IPS-NIHi7 (cell line): ENCODE results near the gene NINJ1.
"Not testable (repeated sequence)": the region's sequence is repeated elsewhere in the genome, so short reads cannot be mapped to it uniquely, and the experiment has no call there.

Experiments
- DNase-seq: peaks from one replicate; pipeline ENCODE4 v3.0.0; 2012; ENCODE audit warnings: mixed read lengths; ENCODE audit errors: extremely low spot score

NINJ1 gene

DNA sequence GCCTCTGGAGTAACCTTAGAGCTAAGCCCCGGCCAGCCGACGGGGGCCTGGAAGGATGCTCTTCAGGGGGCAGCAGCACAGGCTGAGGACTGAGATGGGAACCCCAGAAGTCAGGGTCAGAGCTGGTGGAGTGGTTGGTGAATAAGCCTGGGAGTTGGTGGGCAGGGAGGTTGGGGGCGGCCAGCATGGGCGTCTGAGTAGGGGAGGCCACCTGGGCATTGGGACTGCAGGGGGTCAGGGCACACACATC lies 14.4 kb downstream of the NINJ1 start:
- no peak for DNase-seq

DNA sequence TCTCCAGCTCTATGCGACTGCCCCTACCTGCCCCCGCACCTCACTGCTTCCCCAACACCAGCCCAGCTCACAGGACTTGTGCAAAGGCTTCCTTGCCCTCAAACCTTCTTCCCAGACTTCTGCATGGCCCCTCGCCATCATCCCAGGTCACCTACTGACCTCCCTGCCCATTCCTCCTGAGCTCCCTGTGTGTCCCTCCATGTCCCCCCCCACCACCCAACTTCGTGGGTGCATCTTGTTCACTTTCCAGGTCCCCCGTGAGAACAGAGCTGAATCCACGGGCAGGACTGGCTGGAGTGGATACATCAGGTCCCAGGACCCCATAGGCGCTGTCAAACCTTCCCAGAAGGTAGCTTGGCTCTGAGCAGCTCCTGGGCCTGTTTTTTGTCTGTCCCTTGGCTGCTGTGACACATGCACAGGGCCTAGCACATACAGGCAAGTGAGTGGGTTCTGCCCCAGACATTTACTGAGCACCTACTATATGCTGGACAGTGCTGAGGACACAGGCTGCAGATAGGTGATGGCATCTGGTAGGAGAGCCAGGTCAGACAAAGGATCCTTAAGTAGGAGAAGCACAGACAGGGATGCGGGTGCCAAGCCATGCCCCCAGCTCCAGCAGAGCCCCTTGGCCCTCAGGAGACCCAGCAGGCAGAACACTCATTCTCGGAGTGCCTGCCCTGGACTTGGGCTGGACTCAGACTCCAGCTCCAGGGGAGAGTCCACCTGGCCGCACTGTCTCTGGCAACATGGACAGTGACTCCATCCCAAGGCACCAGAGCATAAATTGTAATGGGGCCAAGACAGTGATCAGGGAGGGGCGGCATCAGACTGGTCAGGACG lies 15.0 kb downstream of the NINJ1 start:
- no peak for DNase-seq

DNA sequence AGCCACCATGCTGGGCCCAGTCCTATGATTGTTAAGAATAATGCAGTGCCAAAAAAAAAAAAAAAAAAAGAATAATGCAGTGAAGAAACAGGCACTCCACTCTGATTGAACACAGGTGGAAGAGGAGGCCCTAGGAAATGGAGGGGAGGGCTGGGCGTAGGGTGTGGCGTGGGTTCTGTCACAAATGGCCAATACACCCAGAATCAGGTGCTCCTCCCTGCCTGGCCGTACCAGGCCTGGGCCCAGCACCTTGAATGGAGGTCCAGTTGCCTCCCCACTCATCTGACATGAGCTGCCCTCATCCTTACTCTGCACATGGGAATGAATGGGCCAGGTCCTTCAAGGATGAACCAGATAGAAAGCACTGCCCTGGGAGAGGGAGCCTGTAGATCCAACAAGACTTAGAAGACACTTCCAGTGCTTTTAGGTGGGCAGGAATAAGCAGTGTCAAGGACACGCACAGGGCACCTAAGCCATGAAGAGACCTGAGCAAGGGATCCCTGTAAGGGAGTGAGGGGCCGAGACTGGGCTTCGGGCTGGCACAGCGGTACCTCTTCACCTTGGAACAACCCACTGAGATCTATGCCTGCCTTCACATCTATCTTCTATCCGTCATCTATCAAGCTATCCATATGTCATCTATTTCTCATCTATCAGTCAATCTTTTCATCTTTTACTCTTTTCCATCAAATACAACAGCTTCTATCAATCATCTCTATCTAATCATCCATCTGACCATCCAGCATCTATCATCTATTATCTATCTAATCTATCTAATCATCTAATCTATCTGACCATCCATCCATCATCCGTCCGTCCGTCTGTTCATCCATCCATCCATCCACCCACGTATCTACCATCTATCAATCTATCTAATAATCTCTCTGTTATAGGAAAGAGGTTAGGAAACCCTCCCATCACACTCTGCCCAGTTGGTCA lies 15.9 kb downstream of the NINJ1 start:
- no peak for DNase-seq

DNA sequence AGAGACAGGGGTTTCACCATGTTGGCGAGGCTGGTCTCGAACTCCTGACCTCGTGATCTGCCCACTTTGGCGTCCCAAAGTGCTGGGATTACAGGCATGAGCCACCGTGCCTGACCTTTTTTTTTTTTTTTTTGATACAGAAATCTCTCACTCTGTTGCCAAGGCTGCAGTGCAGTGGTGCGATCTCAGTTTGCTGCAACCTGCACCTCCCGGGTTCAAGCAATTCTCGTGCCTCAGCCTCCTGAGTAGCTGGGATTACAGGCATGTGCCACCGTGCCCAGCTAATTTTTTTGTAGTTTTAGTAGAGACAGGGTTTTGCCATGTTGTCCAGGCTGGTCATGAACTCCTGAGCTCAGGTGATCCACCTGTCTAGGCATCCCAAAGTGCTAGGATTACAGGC lies 16.5 kb downstream of the NINJ1 start:
- not testable (repeated sequence) for DNase-seq

DNA sequence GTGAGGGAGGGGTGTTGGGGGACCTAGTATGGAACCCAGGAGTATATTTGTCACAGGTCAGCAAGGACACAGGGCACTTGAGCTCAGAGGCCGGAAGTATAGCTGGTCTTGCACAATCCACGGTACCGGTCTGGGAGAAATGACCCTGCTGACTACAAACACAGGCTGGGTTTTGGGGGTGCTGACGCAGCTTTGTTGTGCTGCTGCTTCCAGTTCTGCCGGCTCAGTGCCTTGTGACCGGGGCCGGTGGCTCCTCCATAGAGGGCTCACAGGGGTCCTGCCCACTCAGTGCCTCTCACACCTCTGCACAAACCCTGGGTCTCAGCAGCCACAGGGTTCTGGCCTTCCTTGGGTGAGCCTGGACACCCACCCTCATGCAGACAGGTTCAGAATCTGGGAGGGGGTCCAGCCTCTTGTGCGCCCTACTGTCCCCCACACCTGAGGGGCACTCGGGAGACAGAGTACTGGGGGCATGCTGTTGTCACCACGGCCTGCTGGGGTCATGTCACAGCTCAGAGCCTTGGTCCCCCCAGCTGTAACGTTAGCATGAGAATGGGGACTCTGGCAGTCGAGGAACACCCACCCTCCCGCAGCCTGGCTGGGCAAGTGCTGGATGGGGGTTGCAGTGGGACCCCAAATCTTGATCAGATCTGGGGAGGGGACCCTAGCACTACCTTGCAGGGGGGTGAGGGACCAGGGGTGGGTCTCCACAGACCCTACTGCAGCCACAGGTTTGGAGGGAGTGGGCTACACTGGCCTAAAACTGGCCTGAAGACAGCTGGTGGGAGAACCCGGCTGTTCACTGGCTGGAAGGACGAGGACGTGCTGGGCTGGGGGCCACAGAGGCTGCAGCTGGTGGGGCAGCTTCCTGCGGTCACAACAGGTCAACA lies 17.7 kb downstream of the NINJ1 start:
- no peak for DNase-seq

DNA sequence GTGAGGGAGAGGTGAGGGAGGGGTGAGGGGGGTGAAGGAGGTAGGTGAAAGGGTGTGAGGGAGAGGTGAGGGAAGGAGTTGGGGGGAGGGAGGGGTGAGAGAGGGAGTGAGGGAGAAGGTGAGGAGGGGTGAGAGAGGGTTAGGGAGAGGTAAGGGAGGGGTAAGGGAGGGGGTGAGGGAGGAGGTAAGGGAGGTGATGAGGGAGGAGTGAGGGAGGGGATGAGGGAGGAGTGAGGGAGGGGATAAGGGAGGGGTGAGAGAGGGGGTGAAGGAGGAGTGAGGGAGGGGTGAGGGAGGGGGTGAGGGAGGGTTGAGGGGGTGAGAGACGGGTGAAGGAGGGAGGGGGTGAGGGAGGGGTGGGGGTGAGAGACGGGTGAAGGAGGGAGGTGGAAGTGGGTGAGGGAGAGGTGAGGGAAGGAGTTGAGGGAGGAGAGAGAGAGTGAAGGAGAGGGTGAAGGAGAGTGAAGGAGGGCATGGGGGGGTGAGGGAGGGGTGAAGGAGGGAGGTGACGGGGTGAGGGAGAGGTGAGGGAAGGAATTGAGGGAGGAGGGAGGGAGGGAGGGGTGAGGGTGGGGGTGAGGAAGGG lies 18.5 kb downstream of the NINJ1 start:
- DNase-seq = no peak

DNA sequence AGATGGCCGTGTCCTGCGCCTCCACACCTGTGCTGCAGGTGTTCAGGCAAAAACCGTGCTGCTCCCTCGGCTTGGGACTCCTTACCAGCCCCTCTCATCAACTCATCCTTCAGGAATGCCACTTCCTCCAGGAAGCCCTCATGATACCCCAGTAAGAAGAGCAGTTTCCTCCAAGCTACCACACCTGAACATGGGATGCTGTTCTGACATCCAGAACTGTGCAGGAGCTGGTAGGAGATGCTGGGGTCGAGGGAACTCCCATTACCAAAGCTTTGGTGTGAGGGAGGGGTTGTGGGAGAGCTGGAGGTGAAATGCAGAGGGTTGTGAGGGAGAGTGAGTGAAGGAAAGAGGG lies 19.1 kb downstream of the NINJ1 start:
- no peak for DNase-seq

DNA sequence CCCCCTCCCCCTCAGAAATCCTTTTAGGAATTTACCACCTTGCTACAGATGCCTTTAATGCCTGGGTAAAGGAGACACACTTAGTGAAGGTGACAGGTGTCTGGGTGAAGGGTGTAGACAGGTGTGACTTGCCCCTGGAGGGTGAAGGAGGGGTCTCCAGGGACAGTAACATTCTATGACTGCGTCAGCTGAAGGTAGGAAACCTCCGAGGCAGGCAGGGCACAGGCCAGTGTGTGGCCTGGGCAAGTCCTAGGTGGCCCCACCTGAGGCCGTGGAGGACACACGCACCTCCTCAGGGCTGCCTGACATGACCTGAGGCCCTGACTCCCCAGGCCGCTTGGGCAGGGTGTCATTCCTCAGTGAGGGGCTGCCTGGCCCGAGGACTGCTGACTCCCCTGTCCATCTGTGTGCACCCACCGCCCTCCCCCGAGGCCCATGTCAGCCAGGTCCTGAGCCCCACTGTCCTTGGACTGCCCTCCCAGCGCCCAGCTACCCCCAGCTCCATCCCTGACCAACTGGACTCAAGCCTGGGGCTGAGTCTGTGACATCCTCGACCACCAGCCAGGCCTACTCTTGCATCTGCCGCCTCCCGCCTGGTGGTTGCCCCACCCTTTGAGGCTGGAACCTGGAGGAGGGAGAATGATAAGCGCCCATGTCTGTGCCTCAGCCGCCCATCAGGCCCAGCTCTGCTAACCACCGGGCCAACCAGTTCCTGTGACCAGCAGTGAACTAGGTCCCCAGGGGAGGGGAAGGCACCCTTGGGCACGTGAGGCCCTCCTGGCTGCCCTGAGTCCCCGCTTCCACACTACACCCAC lies 19.7 kb downstream of the NINJ1 start:
- no peak for DNase-seq

DNA sequence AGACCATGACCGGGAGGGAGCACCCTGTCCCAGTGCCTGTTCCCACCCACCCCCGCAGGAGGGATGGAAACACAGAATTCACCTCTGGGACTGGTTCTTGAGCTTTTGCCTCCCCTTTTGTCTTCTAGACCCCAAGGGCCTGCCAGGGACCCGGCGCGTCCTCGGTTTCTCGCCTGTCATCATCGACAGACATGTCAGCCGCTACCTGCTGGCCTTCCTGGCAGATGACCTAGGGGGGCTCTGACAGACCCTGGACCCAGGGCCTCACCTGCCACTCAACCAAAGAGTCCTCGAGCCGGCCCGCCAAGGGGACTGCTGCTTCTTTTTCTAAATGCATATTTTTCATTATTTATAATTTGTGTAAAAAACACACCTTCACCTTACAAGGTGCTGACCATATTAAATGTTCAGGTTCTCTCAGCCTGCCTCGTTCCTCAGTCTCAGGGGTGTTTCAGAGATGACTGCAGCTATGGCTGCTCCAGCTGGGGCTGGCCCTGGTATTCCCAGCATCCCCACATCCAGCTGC lies 21.1 kb downstream of the NINJ1 start:
- DNase-seq = no peak

DNA sequence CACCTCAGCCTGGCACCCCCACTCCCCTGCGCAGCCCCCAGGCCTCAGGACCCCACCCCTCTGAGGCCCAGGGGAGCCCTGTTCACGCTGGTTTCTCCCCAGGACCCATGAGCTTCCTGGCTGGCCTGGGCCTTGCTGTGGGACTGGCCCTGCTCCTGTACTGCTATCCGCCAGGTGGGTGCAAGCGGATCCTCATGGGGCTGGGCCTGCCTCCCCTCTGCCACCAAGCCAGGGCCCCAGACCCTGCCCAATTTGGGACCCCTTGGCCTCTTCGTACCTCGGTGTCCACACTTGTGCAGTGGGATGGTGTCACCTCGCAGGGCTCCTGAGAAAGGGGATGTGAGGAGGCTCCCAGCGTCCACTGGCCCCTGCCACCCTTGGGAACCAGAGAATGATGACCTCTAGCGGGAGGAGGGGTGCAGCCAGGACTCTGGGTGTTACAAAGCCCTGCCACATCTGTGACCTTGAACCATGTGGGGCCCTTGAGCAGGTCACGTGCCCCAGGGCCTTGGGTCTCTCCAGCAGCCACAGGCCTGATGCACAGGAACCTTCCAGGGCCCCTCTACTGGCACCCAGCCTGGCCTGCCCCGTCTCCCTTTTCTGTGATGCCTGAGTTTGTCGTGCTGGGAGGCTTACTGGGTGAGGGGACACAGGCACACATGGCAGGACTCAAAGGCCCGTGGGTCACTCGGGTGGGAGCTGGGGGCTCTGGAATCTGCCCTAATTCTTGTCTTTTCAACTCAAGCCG lies 21.8 kb downstream of the NINJ1 start:
- no peak for DNase-seq

DNA sequence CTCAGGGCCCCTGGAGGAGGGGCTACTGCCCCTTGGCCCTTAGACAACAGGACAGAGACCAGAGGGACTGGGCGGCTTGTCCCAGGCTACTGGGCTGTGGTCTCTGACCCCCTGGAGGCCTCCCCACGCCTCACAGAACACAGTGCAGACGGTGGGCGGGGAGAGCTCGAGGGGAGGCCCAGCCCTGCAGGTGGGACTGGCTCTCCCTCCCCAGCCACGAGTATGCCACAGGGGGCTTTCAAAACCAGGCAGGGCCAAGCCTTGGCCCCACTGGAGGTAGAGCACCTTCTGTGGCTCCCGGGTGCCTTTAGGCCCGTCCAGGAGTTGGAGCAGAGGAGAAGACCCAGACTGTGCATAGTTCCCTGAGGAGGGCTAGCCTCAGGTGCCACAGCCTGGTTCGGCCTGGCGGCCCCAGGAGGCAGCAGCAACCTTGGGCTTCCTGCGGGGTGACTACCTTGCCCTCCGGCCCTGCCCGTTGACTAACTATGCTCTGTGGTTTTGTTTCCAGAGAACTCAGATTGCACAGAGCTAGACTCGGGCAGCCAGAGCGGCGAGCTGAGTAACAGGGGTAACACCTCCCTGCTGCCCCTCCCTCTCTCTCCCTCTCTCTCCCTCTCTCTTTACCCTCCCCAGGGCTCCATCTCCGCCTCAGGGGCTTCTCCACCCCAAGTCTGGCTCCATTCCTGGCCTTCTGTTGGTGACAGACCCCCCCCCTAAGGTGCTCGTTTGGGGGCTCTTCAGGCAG lies 22.5 kb downstream of the NINJ1 start:
- no peak for DNase-seq

DNA sequence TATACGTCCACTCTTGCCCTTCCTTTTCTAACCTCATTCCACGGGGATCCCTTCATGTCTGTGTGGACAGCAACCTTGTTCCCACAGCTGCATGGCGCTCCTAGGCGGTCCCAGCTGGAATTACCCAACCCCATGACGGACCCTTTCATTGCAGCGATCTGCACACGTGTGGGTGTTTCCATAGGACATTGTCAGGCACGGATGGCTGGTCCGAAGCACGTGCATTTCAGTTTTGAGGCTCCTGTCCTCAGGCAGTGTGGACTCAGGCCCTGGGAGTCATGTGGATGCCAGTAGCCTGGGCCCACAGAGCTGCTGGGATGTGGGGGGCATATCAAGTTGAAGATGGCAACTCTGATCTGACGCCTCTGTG lies 23.1 kb downstream of the NINJ1 start:
- DNase-seq = no peak

DNA sequence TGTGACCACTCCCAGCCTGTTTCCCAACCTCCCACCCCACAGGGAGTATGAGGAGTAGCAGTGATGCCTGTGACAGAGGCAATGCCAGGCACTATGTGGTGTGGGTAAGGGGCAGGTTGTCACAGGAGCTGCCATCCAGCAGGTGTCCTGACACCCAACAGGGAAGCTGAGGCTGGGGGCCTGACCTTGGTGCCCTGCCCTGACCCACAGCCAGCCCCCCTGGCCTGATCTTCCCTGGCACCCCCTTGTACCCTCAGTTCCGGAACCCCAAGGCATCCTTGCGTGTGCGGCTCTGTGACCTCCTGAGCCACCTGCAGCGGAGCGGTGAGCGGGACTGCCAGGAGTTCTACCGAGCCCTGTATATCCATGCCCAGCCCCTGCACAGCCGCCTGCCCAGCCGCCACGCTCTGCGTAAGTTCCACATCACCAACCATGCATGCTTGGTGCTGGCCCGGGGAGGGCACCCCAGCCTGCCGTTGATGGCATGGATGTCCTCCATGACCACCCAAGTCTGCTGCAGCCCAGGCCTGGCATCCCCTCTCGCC lies 23.7 kb downstream of the NINJ1 start:
- no peak for DNase-seq

DNA sequence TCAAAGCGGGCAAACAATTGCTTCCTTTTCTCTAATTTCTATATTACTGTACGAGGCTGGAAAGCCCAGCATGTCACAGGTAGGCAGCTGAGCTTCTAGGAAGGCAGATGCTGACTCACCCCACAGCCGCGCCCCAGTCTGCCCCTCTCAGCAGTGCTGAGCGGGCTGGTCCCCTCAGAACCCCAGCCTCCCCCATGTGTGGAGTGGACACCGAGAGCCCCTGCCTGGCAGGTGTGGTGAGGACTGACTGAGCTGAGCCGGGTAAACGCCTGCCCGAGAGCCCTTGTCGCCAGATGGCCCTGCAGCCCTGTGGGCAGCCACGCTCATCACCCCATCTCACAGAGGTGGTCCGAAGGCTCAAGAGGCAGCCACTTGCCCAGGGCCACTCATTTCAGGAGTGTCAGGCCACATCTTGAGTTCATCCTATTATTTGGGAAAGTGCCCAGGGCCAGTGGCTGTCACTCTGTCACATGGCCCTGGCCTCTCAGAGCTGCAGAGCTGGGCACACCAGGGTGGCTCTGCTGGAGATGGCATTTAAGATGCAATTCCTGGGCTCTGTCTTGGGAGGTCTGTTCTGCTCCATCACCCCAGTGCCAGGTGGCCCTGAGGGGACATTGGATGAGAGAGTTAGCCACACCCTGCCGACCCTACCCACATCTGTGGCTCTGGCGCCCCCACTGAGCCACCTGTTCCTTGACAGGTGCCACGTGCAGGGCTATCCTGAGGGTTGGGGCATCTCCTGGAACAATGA lies 25.6 kb downstream of the NINJ1 start:
- DNase-seq = no peak

DNA sequence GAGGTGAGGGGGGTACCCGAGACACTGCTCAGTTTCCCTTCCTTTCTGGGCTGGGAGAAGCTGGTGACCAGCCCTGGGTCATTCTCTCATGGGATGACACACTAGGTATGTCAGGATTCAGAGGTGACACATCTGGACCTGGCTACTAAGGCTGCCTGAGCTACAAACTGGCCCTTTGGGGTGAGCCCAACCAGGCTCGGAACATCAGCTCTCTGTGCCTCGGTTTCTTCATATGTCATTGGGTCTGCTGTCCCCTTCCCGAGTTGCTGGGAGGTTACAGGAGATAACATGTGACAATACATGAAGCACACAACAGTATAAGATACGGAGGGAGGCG lies 26.3 kb downstream of the NINJ1 start:
- no peak for DNase-seq

DNA sequence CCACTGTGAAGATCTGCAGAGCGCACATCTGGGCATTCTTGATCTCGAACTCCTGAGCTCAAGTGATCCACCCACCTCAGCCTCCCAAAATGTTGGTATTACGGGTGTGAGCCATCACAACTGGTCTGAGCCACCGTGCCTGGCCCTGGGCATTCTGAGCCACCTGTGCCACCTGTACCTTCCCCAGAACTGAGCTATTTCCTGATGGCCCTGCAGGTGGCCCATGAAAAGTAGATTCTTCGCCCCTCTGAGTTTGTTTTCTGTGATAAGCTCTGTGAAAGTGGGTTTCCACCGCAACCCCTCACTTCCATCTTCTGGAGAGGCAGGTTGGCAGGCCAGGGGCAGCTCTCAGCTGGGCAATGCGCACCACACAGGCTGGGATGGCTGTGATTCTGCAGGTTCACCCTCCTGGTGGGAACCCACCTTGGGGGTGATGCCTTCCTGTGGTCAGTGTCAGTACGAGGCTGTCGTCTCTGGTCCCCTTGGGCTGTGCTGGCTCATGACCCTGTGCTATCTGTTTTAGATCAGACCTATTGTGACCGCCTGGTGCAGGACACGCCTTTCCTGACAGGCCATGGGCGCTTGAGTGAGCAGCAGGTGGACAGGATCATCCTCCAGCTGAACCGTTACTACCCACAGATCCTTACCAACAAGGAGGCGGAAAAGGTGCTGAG lies 26.8 kb downstream of the NINJ1 start:
- DNase-seq = no peak

DNA sequence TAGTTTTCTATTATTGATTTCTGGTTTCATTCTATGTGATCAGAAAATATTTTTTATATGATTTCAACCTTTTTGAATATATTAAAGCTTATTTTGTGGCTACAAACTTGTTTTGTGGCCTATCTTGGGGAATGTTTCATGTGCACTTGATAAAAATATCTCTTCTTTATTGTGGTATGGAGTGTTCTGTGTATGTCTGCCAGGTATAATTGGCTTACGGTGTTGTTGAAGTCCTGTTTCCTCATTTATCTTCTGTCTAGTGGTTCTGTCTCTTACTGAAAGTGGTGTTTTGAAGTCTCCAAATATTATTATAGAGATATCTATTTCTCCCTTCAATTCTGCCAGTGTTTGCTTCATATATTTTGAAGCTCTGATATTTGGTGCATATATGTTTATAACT lies 28.4 kb downstream of the NINJ1 start:
- no peak for DNase-seq

DNA sequence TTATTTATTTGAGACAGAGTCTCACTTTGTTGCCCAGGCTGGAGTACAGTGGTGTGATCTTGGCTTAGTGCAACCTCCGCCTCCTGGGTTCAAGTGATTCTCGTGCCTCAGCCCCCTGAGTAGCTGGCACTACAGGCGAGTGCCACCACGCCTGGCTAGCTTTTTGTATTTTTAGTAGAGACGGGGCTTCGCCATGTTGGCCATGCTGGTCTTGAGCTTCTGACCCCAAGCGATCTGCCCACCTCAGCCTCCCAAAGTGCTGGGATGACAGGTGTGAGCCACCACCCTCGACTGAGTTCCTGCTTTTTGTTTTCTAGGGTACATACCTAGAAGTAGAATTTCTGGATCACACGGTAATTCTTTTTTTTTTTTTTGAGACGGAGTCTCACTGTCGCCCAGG lies 33.0 kb downstream of the NINJ1 start:
- not testable (repeated sequence) for DNase-seq
